Muscle layer of colon (tissue), 2 donors: ENCODE measurements around the gene COX17.

Source experiments
- H3K27ac ChIP-seq: one replicate; pipeline ENCODE4 v1.7.0; 2013; ENCODE audit warnings: low read depth, mild to moderate bottlenecking, low read length, moderate library complexity
- H3K27me3 ChIP-seq, 2 donors: one replicate each; pipeline ENCODE4 v1.7.0; 2013; ENCODE audit warnings: low read length in 2 of 2, mild to moderate bottlenecking in 2 of 2; ENCODE audit not compliant: insufficient read depth in 2 of 2, control insufficient read depth in 1 of 2
- H3K36me3 ChIP-seq: one replicate; pipeline ENCODE4 v1.7.0; 2013; ENCODE audit warnings: mild to moderate bottlenecking, low read length; ENCODE audit not compliant: insufficient read depth
- H3K4me1 ChIP-seq: one replicate; pipeline ENCODE4 v1.7.0; 2013; ENCODE audit warnings: mild to moderate bottlenecking, low read length; ENCODE audit not compliant: insufficient read depth
- H3K4me3 ChIP-seq, 2 donors: one replicate each; pipeline ENCODE4 v1.7.0; 2013; ENCODE audit warnings: low read length in 2 of 2, low read depth in 1 of 2, mild to moderate bottlenecking in 1 of 2, moderate library complexity in 1 of 2
- H3K9ac ChIP-seq: one replicate; pipeline ENCODE4 v1.7.0; 2013; ENCODE audit warnings: low read length
- H3K9me3 ChIP-seq: one replicate; pipeline ENCODE4 v1.7.0; 2013; ENCODE audit warnings: mild to moderate bottlenecking, low read length
- donor health status: abdominal sarcoma.
- donor health status: Adenocarcinoma of cecum.

COX17 gene

DNA sequence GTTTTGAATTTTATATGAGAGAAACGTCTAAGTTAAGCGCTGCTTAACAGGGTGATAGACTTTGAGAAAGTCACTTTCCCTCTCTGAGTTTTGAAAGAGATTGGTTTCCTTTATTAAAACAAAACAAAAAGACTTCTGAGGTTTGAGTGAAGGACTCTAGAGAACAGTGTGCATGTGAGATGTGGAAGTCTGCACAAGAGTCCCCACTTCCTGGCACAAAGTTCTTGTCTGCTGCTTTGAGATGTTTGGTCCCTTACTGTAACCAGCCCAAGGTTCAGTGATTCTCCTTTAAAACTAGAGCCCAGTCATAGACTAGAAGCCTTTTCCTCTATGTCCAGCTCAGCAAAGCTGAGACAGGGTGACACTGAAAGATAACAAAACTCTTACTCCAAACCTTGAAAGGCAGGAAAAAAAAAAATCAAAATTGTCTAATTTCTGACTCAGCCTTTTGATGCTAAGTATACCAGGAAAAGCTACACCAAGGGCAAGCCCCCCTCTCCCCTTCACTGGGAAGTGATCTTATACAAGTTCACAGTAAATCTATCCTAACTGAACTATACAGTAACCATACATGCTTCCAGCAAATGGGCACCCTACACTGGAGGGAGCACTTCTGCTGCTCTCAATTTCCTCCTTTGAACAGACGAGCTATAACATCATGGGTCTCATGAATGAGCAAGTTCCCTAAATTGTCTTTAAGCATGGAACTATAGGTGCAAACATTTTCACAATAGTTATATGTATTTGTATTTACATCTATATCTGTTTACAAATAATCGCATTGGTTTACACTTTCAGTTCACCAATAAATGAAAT is 19.1 kb downstream of the COX17 start:
- Histone ChIP-seq H3K27me3 (no peaks in the 10 kb centered on the region), H3K27ac (peak overlapping the region; percentile 70), H3K4me3 (peak overlapping the region; percentile 35 to 85), H3K9me3 (no peaks in the 10 kb centered on the region), H3K36me3 (peaks cover 11% of the 10 kb centered on the region), H3K4me1 (peaks cover 44% of the 10 kb centered on the region), H3K9ac (peak overlapping the region; percentile 97)

DNA sequence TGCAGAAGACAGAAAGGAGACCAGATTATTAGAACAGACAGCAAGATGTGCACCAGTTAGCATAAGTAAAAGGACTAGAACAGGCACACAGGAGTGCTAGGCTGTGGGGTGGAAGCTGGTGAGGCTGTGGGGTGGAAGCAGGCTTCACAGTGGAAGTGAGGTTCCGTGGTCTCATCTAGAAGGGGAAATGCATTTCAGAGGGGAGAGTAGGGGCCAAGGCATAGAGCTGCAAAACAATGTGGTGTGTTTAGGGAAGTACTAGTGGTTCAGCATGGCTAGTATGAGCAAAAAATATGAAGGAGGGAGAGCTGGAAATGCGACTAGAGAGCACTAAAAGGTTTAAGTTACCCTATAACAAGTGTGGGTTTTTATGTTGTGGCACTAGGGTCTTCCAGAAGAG is 23.3 kb downstream of the COX17 start:
- H3K9ac ChIP-seq, result no peak overlapping the region
- no peak overlapping the region for H3K27ac ChIP-seq
- no peak overlapping the region for H3K4me3 ChIP-seq
- peaks cover 38% of the 10 kb centered on the region for H3K4me1 ChIP-seq
- no peaks in the 10 kb centered on the region for H3K27me3 ChIP-seq
- H3K9me3 ChIP-seq, result no peaks in the 10 kb centered on the region
- peaks cover 25% of the 10 kb centered on the region for H3K36me3 ChIP-seq

DNA sequence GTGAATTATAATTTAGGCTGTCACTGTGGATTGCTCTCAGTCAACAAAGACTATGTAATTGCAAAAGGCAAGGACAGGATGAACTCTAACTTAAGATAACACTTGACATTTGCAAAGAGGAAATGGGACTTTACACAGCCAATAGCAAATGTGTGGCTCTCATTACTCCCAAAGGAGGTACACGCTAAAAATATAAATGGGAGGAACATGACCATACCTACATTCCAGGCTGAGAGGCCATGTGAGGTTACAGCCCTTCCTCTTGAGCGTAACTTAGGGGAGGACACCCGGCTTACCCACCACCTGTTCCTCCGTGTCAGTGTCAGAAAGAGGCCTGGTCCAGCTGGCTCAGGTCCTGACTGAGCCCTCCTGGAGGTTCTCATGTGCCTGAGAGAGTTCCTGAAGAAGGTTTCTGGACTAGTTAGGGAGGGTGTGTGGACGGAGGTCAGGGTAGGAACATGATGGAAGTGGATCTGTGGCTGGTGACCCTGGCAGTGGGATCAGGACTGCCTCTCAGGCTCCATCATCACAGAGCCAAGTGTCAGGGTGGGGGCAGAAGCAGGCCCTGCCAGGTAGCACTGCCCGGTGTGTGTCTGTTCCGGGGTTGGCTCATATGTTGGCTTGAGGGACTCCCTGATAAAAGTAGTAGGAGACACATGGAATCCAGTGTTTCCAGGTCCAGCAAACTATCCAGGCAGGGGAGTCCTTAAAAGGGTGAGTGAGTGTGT is 24.7 kb downstream of the COX17 start:
- Histone ChIP-seq H3K27me3 (no peaks in the 10 kb centered on the region), H3K4me1 (peaks cover 52% of the 10 kb centered on the region), H3K36me3 (peaks cover 35% of the 10 kb centered on the region), H3K4me3 (no peak overlapping the region), H3K9me3 (no peaks in the 10 kb centered on the region), H3K27ac (peak overlapping the region; percentile 39), H3K9ac (no peak overlapping the region)

DNA sequence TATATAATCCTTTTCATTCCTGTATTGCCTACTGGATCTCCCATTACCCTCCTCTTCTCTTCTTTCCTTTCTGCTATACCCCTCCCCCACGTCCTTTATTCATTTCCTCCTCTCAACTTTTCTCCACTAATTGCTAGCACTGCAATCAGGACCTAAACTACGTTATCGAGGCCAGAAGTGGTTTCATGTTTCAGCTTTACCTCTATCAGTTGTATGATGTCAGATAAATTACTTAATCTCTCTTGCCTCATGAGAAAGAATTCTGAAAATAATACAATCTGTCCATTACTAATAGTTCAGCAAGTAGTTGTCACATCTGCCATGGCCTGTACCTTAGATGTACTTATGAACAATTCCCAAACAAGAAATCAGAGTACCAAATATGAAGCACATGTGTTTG is 27.4 kb downstream of the COX17 start:
- H3K27ac ChIP-seq, result no peak overlapping the region
- no peak overlapping the region for H3K9ac ChIP-seq
- H3K9me3 ChIP-seq, result no peaks in the 10 kb centered on the region
- H3K4me3 ChIP-seq, result no peak overlapping the region
- no peaks in the 10 kb centered on the region for H3K27me3 ChIP-seq
- H3K4me1 ChIP-seq, result peaks cover 51% of the 10 kb centered on the region
- peaks cover 35% of the 10 kb centered on the region for H3K36me3 ChIP-seq

DNA sequence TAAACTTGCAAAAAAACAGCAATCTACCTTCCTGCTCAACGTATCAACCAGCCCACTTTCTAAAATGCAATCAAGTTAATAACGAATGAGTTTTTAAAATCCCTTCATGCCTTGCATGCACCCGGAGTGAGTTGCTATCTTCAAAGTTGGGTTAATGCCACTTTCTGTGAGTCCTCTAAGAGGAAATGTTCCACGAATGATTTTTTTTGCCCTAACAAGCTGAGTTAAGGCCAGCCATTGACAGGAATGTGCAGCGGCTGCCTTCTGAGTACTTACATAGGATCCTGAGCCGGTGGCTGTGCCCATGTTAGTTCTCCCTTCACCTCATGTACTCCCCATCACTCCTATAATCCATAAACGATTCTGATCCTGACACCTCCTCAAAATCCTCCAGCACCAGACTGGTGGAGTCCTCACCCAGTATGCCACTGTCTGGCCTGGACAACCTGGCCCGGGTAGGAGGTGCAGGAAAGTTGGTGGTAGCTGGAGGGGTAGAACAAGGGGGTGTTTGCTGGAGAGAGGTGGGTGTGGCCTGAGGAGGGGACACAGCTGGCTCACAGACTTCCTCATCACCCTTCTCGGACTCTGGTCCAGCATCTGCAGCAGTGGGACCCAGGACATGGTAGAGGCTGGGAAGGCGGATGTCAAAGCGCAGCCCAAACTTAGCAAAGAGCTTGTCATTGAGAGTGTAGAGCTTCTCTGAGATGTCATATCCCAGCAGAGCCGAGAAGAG is 29.2 kb downstream of the COX17 start:
- Histone ChIP-seq H3K27me3 (no peaks in the 10 kb centered on the region), H3K36me3 (peaks cover 29% of the 10 kb centered on the region), H3K9me3 (no peaks in the 10 kb centered on the region), H3K9ac (no peak overlapping the region), H3K27ac (peak overlapping the region; percentile 31), H3K4me1 (peaks cover 47% of the 10 kb centered on the region), H3K4me3 (no peak overlapping the region)

DNA sequence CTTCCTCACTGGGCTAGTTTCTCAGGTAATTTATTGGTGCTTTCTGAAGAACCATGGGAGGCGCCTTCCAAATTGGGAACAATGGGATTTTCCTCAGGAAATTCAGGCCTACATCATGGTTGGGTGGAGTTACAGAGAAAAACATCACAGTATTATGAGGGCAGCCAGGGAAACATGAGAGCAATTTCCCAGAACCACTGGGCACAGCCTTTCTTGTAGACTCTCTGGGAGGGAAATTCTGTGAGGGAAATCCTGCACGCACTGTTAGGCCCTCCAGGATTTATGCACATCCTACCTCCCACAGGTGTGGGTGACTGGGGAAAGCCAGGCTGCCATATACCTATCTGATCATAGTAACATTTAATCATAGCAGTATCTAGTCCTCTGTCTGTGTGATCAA is 30.0 kb downstream of the COX17 start:
- no peak overlapping the region for H3K9ac ChIP-seq

DNA sequence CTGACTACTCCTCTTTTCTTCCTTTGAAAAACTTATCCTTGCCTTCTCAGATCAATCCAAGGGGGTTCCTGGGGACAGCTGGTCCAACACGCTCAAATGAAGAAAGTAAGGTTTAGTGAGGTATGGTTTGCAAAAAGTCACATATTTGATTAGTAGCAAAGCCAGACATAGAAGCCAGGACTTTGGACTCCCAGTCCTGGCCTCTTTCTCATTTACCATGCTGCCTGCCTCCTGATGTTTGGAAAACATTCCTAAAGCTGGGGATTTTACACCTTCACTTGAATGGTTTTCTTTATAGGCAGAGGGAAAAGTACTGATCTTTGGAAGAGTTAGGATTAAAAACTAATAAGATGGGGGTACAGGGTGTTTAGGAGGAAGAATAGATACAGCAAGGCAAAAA is 31.4 kb downstream of the COX17 start:
- peaks cover 40% of the 10 kb centered on the region for H3K36me3 ChIP-seq
- H3K9ac ChIP-seq, result no peak overlapping the region
- no peak overlapping the region for H3K27ac ChIP-seq
- H3K4me3 ChIP-seq, result no peak overlapping the region
- peaks cover 35% of the 10 kb centered on the region for H3K4me1 ChIP-seq
- H3K9me3 ChIP-seq, result no peaks in the 10 kb centered on the region
- no peaks in the 10 kb centered on the region for H3K27me3 ChIP-seq

More for the DNA sequence above, 30.0 kb downstream of the COX17 start:
- Histone ChIP-seq H3K4me1 (peaks cover 39% of the 10 kb centered on the region), H3K27ac (peak overlapping the region; percentile 31), H3K27me3 (no peaks in the 10 kb centered on the region), H3K9me3 (no peaks in the 10 kb centered on the region), H3K4me3 (no peak overlapping the region), H3K36me3 (peaks cover 32% of the 10 kb centered on the region)

DNA sequence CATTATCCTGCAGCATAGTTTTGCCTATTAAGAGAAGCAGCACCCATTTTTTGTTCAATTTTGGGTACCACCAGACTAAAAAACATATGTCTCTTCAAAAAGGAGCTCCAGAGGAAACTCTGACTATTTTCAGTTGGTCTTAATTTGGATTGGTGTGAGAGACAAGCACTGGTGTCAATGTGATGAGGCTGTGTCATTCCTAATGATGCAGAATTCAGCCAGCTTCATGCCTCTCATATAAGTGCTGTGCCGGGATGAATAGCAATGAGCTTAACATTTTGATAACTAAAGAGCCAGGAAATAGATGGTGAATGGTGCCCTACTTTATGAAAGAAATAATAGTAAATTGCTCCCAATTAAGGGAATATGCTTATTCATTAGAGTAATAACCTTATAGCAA is 32.7 kb downstream of the COX17 start:
- Histone ChIP-seq H3K27ac (no peak overlapping the region), H3K9ac (no peak overlapping the region)

DNA sequence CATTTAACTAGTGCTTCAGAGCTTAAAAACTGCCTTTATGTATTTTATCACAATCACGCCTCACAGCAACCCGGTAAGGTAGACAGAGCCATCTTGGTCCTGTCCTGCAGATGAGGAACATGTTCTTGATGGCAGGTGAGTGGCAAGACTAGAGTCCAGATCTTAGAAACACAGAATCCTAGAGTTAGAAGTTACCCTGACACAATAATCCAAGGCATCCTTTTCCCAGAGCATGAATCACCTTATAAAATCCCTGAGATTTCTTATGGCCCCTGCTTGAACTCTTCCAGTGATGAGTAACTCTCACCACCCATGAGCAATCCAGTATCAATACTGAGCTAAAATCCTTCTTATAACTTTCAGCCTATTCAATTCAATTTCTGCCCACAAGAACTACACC is 33.7 kb downstream of the COX17 start:
- Histone ChIP-seq H3K4me1 (peaks cover 28% of the 10 kb centered on the region), H3K9ac (no peak overlapping the region), H3K9me3 (no peaks in the 10 kb centered on the region), H3K27ac (no peak overlapping the region), H3K27me3 (no peaks in the 10 kb centered on the region), H3K36me3 (peaks cover 38% of the 10 kb centered on the region), H3K4me3 (no peak overlapping the region)

More for the DNA sequence above, 32.7 kb downstream of the COX17 start:
- Histone ChIP-seq H3K9me3 (no peaks in the 10 kb centered on the region), H3K4me3 (no peak overlapping the region), H3K4me1 (peaks cover 35% of the 10 kb centered on the region), H3K27me3 (no peaks in the 10 kb centered on the region), H3K36me3 (peaks cover 45% of the 10 kb centered on the region)

DNA sequence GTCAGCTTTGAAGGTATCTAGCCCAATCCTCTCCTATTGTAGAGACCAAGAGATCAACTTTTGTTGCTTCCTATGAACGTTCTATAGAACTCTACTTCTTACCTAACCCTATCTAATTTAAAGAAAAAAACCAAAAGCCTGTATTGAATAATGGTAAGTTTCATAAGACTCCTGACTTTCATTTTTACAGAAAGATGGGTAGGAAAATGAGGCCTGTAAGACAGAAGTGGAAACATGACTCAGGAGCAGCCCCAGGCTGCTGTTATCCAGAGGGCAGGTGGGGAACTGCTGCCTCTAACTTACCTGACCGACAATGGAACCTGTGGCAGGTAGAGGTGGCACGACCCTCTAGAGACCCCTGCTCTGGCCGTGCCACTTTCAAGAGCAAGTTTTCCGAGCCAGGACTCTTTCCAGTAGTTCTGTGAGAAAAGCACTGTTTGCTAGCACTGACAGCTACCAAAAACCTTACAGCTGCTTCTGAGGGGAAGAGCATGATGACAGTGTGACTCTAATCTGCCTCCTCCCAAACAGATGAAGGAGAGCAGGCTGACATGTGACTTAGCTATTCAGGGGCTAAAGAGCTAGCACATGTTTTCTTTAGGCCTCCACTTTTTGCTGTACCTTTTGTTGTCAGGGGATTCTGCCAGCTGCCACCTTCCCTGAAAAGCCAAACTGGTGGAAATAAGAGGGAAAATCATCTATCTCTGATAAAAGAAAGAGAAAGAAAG is 34.3 kb downstream of the COX17 start:
- H3K9me3 ChIP-seq, result no peaks in the 10 kb centered on the region
- peaks cover 32% of the 10 kb centered on the region for H3K36me3 ChIP-seq
- H3K27me3 ChIP-seq, result no peaks in the 10 kb centered on the region
- no peak overlapping the region for H3K4me3 ChIP-seq
- no peak overlapping the region for H3K27ac ChIP-seq
- H3K4me1 ChIP-seq, result peaks cover 21% of the 10 kb centered on the region
- H3K9ac ChIP-seq, result no peak overlapping the region

DNA sequence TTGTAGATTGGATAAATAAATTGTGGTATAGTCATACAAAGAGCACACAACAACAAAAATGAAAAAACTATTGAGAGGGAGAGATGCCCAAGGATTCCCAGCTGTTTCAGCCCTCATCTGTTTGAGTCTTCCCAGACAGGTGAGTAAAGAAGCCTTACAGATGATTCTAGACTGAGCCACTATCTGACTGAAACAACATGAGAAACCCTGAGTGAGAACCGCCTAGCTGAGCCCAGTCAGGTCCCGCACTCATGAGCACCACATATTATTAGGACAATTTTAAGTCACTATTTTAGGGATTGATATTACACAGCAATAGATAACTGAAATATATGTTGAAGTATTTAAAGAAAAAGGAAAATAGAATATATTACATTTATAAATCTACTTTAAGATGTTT is 35.8 kb downstream of the COX17 start:
- Histone ChIP-seq H3K4me3 (no peak overlapping the region), H3K27me3 (no peaks in the 10 kb centered on the region), H3K9ac (no peak overlapping the region), H3K27ac (no peak overlapping the region), H3K9me3 (no peaks in the 10 kb centered on the region), H3K4me1 (peaks cover 11% of the 10 kb centered on the region), H3K36me3 (peaks cover 35% of the 10 kb centered on the region)
